HG02840 (cell line): Measurements from ENCODE around the gene SH3BP4.

Source experiments
- ATAC-seq: cut with Tn5 transposase; IDR thresholded peaks from one replicate; pipeline ENCODE4 v1.9.1; 2021; ENCODE audit warnings: mild to moderate bottlenecking, moderate library complexity, moderate number of reproducible peaks; ENCODE audit not compliant: unreplicated experiment, low FRiP score

The SH3BP4 gene

DNA sequence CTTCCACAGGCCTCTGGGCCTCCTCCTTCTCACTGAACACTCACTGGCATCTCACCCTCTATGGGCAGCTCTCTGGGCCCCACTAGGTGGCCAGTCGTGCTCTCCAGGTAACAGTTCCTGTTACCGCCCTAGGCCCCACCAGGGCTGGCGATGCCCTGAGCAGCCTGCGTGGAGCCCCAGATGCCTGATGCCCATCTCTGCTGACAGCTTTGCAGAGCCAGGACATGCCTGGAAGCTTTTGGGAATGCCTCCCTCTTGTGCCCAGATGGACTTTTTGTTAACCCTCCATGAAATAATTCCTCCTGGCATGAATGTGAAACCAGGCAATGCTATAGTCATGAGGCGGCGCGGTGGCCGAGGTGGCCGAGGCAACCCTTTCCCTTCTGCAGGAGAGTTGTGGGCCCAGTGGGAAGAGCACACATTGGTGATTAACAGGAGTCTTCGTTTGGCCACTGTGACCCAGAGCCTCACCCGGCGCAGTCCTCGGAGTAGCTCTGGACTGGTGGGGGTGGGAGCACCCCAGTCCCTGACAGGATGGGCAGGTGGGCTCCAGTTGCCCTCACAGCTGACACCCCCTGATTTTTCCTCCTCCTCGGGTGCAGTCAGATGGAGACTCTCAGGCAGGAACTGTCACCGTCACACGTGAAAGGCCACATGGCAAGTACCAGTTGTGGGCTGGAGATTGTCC lies 80.0 kb downstream of the SH3BP4 start:
- no peak for ATAC-seq

DNA sequence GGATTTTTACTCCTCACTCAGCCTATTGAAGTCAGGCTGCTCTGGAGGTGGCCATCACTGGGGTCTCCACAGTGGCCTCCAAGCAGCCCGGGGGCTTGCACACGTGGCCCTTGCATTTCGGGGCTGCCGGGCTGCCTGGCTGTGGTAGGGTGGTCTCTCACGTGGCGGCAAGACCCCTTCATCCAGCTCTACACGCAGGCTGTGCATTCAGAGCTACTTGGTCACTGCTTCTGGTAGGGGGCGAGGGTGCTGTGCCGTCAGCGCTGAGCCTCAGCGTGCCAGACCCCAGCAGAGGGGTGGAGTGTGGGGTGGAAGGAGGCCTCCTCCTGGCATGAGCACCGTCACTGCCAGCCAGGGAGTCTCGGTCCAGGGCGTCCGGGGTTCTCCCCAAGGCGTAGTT lies 80.6 kb downstream of the SH3BP4 start:
- ATAC-seq: no peak

DNA sequence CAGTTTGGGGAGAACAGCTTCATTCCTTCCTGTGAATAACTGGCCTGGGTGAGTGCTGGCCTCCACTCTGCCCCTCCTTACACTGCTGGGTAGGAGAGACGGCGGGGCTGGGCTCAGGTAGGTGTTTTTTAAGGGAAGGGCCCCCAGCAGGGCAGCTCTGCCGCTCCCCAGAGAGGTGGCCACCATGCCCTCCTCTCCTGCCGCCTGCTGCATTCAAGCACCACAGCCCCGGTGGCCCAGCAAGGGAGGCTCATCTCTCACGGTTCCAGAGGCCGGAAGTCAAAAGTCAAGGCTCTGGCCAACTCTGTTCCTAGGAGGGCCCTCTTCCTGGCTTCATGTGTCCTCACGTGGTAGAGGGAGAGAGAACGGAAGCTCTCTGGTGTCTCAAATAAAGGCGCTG lies 81.1 kb downstream of the SH3BP4 start:
- ATAC-seq: no peak

GRCh38 chr2:235034265-235035118 lies 82.7 kb downstream of the SH3BP4 start:
- no peak for ATAC-seq

DNA sequence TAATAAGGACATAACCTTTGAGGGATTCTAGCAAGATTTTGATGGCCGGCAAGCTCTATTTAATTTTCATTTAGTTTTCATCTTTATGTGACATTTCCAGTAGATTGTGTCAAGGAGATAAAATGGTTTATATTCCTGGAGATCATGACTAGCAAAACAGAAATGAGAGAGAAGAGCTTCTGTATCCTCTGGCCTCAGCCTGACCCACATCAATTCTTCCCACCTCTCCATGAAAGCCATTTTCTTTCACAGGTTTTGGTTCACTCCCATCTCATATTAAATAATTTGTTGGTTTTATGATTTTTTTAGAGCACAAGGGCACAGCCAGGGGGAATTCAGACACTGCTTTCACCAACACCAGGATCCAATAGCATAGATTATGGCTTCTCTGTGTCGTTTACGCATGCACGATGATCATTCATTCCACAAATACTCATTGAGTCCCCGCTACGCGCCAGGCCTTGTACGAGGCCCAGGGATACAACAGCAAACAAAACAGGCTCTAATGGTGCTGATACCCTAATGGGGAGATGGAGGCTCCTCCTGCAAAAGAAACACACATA lies 85.9 kb downstream of the SH3BP4 start:
- no peak for ATAC-seq

DNA sequence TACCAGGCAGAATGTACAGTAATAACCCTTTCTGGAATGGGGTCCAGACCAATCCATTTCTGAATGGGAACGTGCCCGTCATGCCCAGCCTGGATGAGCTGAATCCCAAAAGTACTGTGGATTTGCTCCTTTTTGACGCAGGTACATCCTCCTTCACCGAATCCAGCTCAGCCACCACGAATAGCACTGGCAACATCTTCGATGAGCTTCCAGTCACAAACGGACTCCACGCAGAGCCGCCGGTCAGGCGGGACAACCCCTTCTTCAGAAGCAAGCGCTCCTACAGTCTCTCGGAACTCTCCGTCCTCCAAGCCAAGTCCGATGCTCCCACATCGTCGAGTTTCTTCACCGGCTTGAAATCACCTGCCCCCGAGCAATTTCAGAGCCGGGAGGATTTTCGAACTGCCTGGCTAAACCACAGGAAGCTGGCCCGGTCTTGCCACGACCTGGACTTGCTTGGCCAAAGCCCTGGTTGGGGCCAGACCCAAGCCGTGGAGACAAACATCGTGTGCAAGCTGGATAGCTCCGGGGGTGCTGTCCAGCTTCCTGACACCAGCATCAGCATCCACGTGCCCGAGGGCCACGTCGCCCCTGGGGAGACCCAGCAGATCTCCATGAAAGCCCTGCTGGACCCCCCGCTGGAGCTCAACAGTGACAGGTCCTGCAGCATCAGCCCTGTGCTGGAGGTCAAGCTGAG lies 89.6 kb downstream of the SH3BP4 start:
- ATAC-seq: no peak

GRCh38 chr2:235041918-235042575 lies 90.2 kb downstream of the SH3BP4 start:
- no peak for ATAC-seq

DNA sequence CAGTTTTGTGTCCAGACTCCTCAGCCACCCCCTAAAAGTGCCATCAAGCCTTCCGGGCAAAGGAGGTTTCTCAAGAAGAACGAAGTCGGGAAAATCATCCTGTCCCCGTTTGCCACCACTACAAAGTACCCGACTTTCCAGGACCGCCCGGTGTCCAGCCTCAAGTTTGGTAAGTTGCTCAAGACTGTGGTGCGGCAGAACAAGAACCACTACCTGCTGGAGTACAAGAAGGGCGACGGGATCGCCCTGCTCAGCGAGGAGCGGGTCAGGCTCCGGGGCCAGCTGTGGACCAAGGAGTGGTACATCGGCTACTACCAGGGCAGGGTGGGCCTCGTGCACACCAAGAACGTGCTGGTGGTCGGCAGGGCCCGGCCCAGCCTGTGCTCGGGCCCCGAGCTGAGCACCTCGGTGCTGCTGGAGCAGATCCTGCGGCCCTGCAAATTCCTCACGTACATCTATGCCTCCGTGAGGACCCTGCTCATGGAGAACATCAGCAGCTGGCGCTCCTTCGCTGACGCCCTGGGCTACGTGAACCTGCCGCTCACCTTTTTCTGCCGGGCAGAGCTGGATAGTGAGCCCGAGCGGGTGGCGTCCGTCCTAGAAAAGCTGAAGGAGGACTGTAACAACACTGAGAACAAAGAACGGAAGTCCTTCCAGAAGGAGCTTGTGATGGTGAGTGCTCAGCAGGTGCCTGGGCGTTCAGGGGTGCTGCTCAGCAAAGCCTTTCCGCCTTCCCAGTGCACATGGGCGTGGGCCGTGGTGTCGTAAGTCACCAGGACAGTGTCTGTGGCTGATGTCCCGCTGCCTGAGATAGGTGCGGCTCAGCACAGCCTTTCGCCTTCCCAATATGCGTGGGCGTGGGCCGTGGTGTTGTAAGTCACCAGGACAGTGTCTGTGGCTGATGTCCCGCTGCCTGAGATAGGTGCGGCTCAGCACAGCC lies 91.0 kb downstream of the SH3BP4 start:
- no peak for ATAC-seq

DNA sequence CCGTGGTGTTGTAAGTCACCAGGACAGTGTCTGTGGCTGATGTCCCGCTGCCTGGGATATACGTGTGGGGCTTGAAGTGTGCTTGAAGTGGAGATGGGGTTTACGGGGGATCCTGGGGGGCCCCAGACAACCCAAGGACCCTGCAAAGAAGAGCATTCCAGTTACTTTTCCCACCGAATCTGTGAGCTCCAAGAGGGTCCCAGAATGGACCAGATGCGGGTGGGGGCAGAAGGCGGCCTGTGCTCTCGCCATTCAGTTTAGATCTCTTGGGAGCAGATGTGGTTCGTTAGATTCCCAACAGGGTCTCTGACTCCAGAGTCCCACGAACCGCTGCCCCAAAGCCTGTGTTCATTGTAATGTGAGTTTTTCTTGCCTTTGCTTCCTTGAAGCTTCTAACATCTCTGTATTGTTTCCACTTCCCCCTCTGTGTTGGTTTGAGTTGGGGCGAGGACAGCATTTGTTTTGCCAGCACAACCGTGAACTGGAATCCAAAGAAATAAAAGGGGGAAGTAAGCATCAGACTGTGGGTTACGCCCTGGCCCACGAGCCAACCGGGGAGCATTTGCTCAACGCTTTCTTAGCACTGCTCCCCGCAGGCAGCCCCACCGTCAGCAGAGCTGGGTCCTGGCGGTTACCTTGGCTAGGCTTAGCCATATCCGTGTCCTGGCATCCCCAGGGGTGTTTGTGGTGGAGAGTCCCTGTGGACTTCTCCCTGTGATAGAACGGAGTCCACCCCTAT lies 92.1 kb downstream of the SH3BP4 start:
- ATAC-seq: no peak

DNA sequence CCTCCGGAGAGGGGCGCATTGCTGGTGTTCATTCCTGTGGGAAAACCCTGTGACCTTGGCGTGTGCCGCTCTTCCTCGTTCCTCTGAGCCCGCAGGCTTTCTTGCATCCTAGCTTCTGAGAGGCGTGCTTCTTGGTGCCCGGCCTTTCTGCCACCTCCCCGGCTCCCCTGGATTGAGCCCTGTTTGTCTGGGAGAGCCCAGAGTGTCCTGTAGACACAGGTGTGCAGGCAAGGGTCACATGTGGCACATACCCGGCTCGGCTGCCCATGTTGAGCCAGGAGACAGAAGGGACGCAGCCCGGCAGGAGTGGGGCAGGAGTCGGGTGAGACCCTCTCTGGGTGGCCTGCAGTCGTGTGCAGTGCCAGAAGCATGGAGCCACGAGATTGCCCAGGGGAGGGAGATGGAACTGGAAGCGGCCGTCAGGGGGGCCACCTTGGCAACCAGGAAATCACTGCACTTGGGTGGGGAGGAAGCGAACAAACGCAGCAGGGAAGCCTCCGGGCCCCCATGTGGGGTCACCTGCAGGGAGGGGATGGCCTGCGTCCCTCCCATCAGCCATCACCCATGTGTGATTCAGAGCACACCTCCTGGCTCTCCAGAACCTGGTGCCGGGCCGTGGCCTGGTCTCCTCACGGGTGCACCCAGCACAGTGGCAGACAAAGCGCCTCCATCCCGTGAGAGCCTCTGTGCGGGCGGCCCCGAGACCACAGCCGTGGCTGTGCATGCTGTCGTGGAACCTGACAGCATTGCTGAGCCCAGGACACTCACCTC lies 92.9 kb downstream of the SH3BP4 start:
- ATAC-seq: no peak

GRCh38 chr2:235045336-235045972 lies 93.6 kb downstream of the SH3BP4 start:
- ATAC-seq: no peak

- ATAC-seq: no peak
Measured at GRCh38 chr2:235045973-235046343, 94.1 kb downstream of the SH3BP4 start.

DNA sequence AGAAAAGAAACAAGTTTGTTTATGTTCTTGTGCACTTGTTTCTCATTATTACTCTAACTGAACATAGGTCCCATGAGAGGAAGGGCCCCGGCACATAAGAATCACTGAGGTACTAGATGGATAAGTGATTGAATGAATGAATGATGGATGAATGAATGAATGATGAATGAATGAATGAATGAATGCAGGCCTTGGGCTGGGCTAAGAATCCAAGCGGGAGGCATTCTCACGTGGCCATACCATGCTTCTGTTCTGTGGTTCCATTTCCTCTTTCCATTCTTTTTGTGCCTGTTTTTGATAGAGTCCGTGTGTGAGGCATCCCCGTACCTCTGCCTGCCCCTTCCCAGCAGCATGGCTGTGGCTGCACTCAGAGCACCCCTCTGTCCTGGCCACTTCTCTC lies 94.8 kb downstream of the SH3BP4 start:
- no peak for ATAC-seq

DNA sequence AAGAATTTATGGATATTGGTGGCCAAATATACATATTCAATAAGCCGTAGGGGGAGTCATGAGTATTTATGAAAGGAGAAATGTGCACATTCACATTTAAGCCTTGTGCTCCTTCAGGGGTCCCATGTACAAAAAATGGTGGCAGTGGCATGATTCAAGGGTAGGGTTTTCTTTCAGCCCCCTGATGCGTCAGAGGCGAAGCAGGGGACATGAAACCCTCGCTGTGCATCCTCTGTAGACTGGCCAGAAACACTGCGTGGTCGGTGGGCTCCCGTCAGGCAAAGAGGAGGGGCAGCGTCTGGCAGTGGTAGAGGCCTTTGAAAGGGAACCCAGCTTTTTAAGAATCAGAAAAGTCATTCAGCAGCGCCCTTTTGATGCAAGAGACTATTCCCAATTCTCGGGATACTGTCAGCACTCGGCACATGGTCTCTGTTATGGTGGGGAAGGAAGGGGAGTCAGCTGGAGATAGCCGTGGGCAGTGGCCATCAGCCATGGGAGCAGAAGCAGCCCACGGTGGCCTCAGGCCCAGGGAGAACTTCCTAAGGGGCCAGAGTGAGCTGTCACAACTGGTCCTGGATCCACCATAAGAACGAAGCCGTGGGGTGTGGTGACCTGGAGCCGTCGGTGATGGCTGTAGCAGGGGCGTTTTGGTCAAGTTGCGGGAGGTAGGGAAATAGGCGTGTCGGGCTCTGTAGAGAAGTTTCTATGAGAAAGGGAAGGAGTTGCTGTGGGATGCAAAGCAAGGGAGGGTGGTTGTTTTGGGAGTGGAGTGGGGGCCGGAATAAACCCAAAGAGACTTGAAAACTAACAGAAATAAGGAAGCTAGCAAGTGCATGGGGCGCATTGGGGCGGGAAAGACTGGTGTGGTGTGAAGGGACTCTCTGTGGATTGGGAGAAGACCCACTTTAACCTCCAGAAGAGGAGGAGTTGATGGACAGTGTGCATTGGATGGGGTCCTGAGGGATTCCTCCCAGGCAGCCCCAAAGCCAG lies 95.6 kb downstream of the SH3BP4 start:
- ATAC-seq: no peak

GRCh38 chr2:235048549-235048948 lies 96.7 kb downstream of the SH3BP4 start:
- ATAC-seq: no peak

DNA sequence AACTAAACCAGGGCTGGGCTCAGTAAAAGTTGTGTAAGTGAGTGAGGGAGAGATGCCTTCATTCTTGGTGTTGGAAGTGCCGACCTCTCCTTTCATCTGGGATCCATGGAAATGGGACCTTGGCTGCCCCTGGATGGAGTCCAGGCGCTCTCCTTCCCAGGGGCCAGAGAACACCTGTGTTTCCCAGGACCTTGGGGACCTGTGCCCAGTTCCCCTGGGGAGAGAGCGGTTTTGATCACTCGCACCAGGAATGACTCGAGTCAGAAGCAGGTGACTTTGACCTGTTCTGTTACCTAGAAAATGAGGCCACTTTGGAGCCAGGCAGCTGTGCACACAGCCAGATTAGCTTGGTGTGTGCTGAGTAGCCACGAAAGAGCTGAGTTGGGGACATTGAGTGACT lies 97.3 kb downstream of the SH3BP4 start:
- ATAC-seq: no peak
